NT2/D1 (cell line): ENCODE measurements around the gene SLC25A22.

ENCODE experiments used
- DNase-seq: peaks from one replicate; pipeline ENCODE4 v3.0.0-alpha.2; 2011; ENCODE audit warnings: low read depth, low spot score
- H3K27me3 ChIP-seq: 2 replicates; pipeline ENCODE4 v1.6.0; 2011; ENCODE audit warnings: mild to moderate bottlenecking; ENCODE audit not compliant: insufficient read length, insufficient read depth
- H3K36me3 ChIP-seq: 2 replicates; pipeline ENCODE4 v1.6.1; 2011; ENCODE audit warnings: mild to moderate bottlenecking, low read length, mixed read lengths; ENCODE audit not compliant: insufficient read depth, insufficient read length
- H3K4me1 ChIP-seq: 2 replicates; pipeline ENCODE4 v1.5.1; 2011; ENCODE audit not compliant: insufficient read depth, insufficient read length
- H3K4me3 ChIP-seq: 2 replicates; pipeline ENCODE4 v1.5.1; 2011; ENCODE audit warnings: low read depth; ENCODE audit not compliant: insufficient read length
- H3K9ac ChIP-seq: 2 replicates; pipeline ENCODE4 v1.6.0; 2011; ENCODE audit warnings: low read depth; ENCODE audit not compliant: insufficient read length
- H3K9me3 ChIP-seq: 2 replicates; pipeline ENCODE4 v1.5.1; 2011; ENCODE audit warnings: mild to moderate bottlenecking, low read length; ENCODE audit not compliant: insufficient read depth
- SUZ12 ChIP-seq: IDR thresholded peaks from 2 replicates; pipeline ENCODE4 v1.6.1; 2011; ENCODE audit not compliant: insufficient read length, insufficient read depth; ENCODE audit errors: extremely low read depth
- YY1 ChIP-seq: IDR thresholded peaks from 2 replicates; pipeline ENCODE4 v1.6.1; 2011; ENCODE audit not compliant: insufficient read length, insufficient read depth
- ZNF274 ChIP-seq: IDR thresholded peaks from 2 replicates; pipeline ENCODE4 v1.6.1; 2011; ENCODE audit warnings: mild to moderate bottlenecking, low read depth, low read length

Gene SLC25A22

GRCh38 chr11:770642-771616 lies 27.2 kb downstream of the SLC25A22 start:
- H3K36me3 ChIP-seq: peaks cover 75% of the 10 kb centered on the region
- TF ChIP-seq YY1 (no peak), ZNF274 (no peak), SUZ12 (no peak)

DNA sequence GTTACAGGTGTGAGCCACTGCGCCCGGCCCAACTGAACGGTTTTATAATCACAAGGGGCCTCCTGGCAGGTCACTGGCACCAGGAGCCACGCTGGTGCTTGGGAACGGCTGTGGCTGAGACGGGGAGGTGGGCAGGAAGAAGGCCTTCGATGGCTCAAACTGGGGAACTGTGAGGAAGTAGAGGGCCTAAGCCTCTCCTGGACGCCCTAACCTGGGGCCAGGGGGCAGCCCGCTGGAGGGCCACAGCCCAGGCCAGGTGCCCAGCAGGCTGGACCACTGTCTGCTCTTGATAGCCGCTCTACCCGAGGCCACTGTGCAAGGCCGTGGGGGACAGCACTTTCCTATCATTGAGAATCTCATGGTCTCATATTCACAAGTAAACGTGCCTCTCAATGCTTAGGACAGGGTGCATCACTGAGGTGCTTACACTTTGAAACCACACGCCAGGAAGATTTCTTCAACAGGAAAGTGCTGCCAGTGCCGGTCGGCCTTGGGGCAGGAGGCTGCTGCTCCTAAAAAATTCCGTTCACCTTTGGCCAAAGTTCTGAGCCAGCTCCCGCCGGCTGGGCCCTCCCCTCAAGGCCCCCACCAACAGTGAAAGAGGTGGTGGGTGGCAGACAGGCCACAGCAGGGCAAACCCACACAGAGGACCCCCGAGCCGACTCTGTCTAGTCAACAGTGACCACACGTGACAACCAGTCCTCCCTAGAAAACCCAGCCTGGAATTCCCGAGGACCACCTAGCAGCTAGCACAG lies 28.0 kb downstream of the SLC25A22 start:
- Histone ChIP-seq H3K4me1 (peaks cover 31% of the 10 kb centered on the region), H3K4me3 (no peak overlapping the region), H3K9me3 (no peaks in the 10 kb centered on the region), H3K27me3 (no peaks in the 10 kb centered on the region), H3K9ac (peak overlapping the region; percentile 8), H3K36me3 (peaks cover 81% of the 10 kb centered on the region)
- TF ChIP-seq SUZ12 (no peak), YY1 (no peak), ZNF274 (no peak)
- DNase-seq: no peak

More at GRCh38 chr11:770642-771616, 27.2 kb downstream of the SLC25A22 start:
- Histone ChIP-seq H3K4me3 (no peak overlapping the region), H3K9me3 (no peaks in the 10 kb centered on the region), H3K27me3 (no peaks in the 10 kb centered on the region), H3K9ac (peak overlapping the region; percentile 10), H3K4me1 (peaks cover 35% of the 10 kb centered on the region)
- no peak for DNase-seq

- Histone ChIP-seq H3K9me3 (no peaks in the 10 kb centered on the region), H3K27me3 (no peaks in the 10 kb centered on the region), H3K36me3 (peaks cover 81% of the 10 kb centered on the region), H3K4me1 (peaks cover 17% of the 10 kb centered on the region), H3K4me3 (no peak overlapping the region), H3K9ac (no peak overlapping the region)
- DNase-seq: no peak
- TF ChIP-seq YY1 (no peak), SUZ12 (no peak), ZNF274 (no peak)
These were observed 30.8 kb downstream of the SLC25A22 start for GRCh38 chr11:767238-767637.

GRCh38 chr11:766936-767210 lies 31.2 kb downstream of the SLC25A22 start:
- Histone ChIP-seq H3K4me3 (no peak overlapping the region), H3K4me1 (peaks cover 16% of the 10 kb centered on the region), H3K36me3 (peaks cover 81% of the 10 kb centered on the region), H3K9me3 (no peaks in the 10 kb centered on the region), H3K27me3 (no peaks in the 10 kb centered on the region), H3K9ac (no peak overlapping the region)
- DNase-seq: no peak
- TF ChIP-seq ZNF274 (no peak), SUZ12 (no peak), YY1 (no peak)

DNA sequence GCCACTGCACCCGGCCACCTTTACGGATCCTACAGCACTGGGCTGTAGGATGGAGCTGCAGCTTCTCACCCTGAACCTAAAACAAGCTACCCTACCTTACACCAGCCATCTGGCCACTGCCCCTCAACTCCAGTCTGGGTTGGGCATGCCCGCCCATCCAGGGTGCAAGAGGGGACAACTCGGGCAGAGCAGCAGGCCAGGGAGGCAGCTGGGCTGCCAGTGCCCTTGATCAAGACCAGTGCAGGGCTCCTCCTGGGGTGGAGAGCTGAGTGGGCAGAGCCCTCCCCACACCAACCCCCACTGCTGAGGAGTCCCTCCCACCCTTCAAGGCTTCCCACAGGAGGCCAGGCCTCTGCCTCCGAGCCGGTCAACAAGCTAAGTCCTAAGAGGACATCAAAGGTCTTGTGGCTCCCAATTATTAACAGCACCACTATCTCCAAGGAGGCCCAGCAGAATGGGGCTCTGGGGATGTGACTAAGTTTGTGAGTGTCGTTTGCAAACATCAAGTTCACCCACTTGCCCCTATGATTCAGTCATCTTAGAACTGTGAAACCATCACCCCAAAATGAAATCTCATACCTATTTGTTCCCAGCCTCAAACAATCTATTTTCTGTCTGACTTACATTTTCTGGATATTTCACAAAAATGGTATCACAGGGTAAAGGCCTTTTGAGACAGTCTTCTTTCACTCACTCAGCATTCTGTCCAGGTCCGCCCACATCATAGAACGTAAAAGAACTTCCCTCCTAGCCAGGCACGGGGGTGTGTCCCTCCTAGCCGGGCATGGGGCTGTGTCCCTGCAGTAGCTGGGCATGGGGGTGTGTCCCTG lies 31.8 kb downstream of the SLC25A22 start:
- H3K36me3 ChIP-seq: peaks cover 81% of the 10 kb centered on the region
- no peak overlapping the region for H3K9ac ChIP-seq

DNA sequence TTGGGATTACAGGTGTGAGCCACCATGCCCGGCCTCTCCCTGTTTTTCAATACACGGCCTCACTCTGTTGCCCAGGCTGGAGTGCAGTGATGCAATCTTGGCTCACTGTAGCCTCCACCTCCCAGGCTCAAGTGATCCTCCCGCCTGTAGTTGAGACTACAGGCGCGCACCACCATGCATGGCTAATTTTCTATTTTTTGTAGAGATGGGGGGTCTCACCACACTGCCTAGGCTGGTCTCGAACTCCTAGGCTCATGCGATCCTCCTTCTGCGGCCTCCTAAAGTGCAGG lies 32.3 kb downstream of the SLC25A22 start:
- no peak for DNase-seq
- H3K4me1 ChIP-seq: peaks cover 8% of the 10 kb centered on the region
- H3K27me3 ChIP-seq: no peaks in the 10 kb centered on the region
- peaks cover 79% of the 10 kb centered on the region for H3K36me3 ChIP-seq
- TF ChIP-seq ZNF274 (no peak), YY1 (no peak), SUZ12 (no peak)
- H3K4me3 ChIP-seq: no peak overlapping the region
- H3K9ac ChIP-seq: no peak overlapping the region
- no peaks in the 10 kb centered on the region for H3K9me3 ChIP-seq

More for the DNA sequence above, 31.8 kb downstream of the SLC25A22 start:
- no peaks in the 10 kb centered on the region for H3K9me3 ChIP-seq
- H3K4me3 ChIP-seq: no peak overlapping the region
- no peak for TF ChIP-seq SUZ12
- TF ChIP-seq ZNF274: no peak
- no peak for TF ChIP-seq YY1
- peaks cover 10% of the 10 kb centered on the region for H3K4me1 ChIP-seq
- no peaks in the 10 kb centered on the region for H3K27me3 ChIP-seq
- DNase-seq: no peak
